HepG2 (cell line): ENCODE results near the gene PPDPF.

Experiments used
- CTCF ChIP-seq: sonication (generic); formaldehyde crosslinking; IDR thresholded peaks from 2 replicates; pipeline ENCODE4 v1.5.0; 2020; ENCODE audit warnings: mild to moderate bottlenecking, missing genetic modification reagents, moderate library complexity
- FOXA1 ChIP-seq, 2 experiments: fragments of 450-650 bp in 1 of 2; sonication (generic) in 1 of 2; formaldehyde crosslinking in 1 of 2; IDR thresholded peaks; 2 replicates each; pipeline versions ENCODE4 v1.4.0 to v1.6.1; 2016 to 2020; ENCODE audit warnings: missing genetic modification reagents in 1 of 2
- HMG20A ChIP-seq: IDR thresholded peaks from 2 replicates; pipeline ENCODE4 v1.6.1; 2016; ENCODE audit warnings: borderline replicate concordance
- KDM1A ChIP-seq: IDR thresholded peaks from 2 replicates; pipeline ENCODE4 v1.6.1; 2016; ENCODE audit warnings: missing compliant biosample characterization
- PBX3 ChIP-seq: sonication (generic); formaldehyde crosslinking; IDR thresholded peaks from 2 replicates; pipeline ENCODE4 v1.8.1; 2023; ENCODE audit warnings: missing genetic modification reagents, inconsistent platforms, borderline replicate concordance
- ZBTB8A ChIP-seq: sonication (generic); formaldehyde crosslinking; IDR thresholded peaks from 2 replicates; pipeline ENCODE4 v1.4.0; 2020; ENCODE audit warnings: mild to moderate bottlenecking, low read depth, missing genetic modification reagents, borderline replicate concordance
- ZNF264 ChIP-seq: sonication (generic); formaldehyde crosslinking; IDR thresholded peaks from 2 replicates; pipeline ENCODE4 v1.4.0; 2020; ENCODE audit warnings: missing genetic modification reagents
- ZNF570 ChIP-seq: sonication (generic); formaldehyde crosslinking; IDR thresholded peaks from 2 replicates; pipeline ENCODE4 v1.4.0; 2020; ENCODE audit warnings: mild to moderate bottlenecking, missing genetic modification reagents, borderline replicate concordance
- ZSCAN30 ChIP-seq: sonication (generic); formaldehyde crosslinking; IDR thresholded peaks from 2 replicates; pipeline ENCODE4 v1.5.0; 2020; ENCODE audit warnings: mild to moderate bottlenecking, missing genetic modification reagents

GRCh38 chr20:63568170-63568981 is 47.8 kb downstream of the PPDPF start:
- no peak for TF ChIP-seq ZBTB8A
- no peak for TF ChIP-seq KDM1A (CRISPR knock-in tag)
- no peak for TF ChIP-seq ZSCAN30 (CRISPR knock-in tag)
- no peak for TF ChIP-seq HMG20A (CRISPR knock-in tag)
- TF ChIP-seq PBX3, result no peak
- no peak for TF ChIP-seq ZNF570 (CRISPR knock-in tag)
- TF ChIP-seq CTCF, result no peak
- TF ChIP-seq FOXA1 (IDR thresholded peaks at IDR 0.05), result no peak
- no peak for TF ChIP-seq FOXA1 (CRISPR knock-in tag; IDR thresholded peaks at IDR 0.05)
- no peak for TF ChIP-seq ZNF264 (CRISPR knock-in tag)
